HG02884 (cell line): ENCODE data around the gene OAT.

ENCODE experiments used
- ATAC-seq: cut with Tn5 transposase; IDR thresholded peaks from one replicate; pipeline ENCODE4 v1.9.1; 2021; ENCODE audit warnings: mild to moderate bottlenecking, moderate library complexity; ENCODE audit not compliant: unreplicated experiment

The OAT gene

DNA sequence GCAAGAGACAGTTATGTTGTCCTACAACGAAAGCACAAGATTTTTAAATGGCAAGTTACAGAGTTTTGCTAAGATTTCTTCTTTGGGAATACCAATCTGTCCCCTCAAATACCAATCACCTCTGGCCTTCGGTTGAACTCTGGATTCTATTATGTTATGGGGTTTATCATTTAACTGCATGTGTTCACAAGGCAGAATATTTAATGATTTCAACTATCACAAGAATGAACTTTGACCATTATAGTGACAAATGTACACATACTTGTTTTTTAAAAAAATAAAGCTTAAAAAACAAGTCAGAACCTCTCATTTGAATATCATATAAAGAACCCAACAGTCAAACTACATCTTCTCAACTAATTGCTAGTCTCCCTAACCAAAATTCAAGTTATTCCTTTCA lies 11.3 kb downstream of the OAT start:
- no peak for ATAC-seq

- no peak for ATAC-seq
Measured at GRCh38 chr10:124403548-124403947, 15.2 kb downstream of the OAT start.

DNA sequence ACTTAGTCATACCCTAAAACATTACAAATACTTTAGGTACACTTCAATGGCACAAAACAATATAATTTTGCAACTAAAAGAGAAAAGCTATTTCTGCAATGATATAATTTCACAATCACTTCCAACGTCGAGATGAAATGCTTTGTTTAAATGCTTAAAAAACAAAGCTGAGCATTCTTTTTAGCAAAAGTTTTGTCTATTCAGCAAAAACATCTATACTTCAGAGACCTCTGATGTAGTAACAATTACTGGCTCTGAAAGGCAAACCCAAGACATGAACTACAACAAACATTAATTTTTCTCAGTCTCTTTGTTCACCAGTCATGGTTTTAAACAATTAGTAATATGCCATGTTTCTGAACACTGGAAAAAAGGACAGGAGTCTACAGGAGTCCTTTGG lies 16.4 kb downstream of the OAT start:
- ATAC-seq, result no peak

- no peak for ATAC-seq
Measured at GRCh38 chr10:124401633-124402032, 17.1 kb downstream of the OAT start.

DNA sequence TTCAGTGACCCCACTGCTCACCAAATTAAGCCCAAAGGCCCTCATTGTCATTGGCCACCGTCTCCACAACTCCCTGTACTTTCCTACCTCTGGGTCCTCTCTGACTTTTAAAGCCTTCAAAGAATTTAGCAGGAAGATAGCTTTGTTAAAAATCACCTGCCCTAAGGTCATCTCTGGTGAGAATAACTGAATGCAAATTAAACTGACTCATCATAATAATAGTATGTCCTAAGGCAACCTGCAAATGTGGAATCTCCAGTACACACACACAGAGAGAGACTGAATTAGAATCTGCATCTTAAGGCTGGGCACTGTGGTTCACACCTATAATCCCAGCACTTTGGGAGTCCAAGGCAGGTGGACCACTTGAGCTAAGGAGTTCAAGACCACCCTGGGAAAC lies 24.1 kb downstream of the OAT start:
- no peak for ATAC-seq

DNA sequence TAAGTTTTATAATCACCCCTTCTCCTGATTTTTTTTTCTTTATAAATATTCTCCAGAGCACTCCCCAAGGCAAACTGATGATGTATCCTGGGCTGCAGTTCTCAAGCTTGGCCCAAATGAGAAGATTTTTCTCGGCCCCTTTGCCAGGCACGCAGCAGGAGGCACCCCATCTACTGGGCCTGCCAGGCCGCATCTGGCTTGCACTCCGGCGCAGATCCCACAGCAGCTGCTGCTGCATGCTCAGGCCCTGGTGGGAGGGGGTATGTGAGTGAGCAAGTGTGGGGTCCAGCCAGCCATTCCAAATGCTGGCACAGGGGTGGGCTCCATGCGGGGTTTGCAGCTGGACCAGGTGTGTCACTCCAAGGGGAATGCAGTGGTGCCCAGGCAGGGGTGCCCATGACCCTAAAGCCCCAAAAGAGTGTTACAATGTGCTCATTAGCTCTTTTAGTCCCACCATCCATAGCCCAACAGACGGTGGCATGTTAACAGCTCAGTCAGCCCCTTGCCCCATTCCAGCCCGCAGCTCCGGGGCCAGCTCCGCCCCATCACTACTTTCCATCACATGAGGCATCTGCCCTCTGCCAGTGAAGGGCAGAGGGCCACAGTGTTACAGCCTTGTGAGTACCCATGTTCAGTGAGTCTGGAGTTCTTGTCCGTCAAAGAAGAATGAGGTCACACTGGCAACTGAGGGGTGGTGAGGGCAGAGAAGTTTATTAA lies 25.9 kb downstream of the OAT start:
- ATAC-seq, result no peak

DNA sequence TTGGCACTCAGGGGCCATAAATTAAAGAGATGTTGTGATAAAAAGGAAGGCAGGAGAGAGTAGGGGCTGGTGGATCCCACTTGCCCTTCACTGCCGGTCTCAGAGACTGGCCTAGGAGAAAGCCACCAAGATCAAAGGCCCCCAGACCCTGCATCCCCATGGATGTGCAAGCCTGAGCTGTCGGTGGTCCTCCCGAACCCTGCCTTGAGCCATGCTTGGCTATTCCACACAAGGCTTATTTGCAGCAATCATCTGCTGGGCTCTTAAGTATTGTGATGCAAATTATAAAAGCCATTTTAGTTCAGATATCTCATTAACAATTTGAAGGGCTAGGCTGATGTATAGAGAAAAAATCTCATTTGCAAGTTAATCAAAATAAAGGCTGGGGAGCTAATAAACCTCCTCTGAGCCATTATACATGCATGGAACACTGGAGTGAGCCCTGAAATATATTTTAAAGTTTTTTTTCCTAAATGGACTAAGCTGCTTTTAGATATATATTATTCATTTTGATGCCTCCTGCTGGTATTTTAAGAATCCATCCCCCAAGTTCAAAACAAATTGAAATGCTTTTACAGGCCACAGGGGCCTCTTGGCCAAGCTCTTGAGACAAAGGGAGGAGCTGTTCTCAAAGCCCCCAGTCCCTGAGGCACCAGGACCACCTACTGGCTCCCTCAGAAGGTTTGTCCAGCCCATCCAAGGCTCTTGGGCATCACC lies 28.1 kb downstream of the OAT start:
- no peak for ATAC-seq

DNA sequence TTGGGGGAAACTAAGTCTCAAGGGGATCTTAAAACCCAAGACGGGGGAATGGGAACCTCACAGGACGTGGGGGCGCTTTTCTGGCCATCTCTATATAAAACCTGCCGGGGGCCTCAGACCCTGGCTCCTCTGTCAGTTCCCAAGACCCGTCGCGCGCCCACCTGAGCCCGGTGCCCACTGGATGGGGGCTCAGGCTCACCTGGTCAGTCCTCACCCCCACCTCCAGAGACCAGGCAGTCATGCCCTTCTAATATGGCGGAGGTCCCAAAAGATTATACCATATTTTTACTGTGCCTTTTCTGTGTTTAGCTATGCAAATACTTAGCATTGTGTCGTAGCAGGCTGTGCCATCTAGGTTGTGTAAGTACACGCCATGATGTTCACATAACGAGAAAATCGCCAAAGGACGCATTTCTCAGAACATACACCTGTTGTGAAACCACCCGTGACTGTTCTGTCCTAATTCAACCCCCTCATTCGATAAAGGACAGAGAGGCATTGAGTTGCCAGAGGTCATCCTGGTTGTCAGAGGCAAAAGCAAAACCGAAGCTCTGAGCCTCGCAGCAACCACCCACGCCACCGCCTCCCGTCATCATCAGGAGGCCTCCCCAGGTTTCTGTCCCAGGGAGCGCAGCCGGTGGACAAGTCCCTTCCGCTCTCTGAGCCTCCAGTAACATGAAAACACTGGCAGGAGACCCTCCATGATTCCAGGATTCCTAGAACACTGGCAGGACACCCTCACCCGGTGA lies 28.9 kb downstream of the OAT start:
- ATAC-seq, result no peak

DNA sequence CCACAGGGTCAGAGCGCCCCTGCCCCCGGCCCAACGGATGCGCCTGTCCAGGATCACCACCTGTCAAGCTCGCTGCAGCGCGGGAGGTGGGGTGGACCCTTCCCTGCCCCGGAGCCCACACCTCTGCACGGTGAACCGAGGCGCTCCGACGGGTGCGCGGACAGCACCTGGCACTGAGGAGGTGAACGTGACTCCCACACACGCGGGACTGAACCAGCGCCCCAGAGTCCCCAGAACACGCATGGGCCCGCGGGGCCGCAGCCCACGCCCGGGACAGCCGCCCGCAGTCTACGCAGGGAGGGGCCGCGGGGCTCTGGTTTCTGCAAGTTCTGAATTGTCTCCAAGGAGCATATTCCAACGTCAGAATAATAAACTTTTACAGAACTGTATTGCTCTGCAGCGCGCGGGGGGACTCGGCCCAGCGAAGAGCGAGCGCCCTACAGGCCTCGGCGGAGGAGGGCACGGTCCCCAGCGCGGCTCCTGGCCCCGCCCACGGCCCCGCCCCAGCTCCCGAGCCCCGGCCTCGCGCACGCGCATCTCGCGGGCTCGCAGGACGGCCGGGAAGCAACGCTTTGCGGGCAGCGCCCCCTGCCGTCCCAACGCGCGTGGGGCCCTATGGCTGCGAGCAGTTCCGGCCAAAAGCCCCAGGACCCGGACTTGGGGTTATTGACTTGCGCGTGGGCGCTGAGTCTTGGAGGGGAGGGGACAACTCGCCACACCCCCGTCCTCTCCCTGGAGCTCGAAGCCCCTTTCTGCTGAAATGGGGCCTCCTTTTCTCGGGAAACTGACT lies 29.7 kb downstream of the OAT start:
- ATAC-seq, result peak; percentile 84

GRCh38 chr10:124388476-124388822 lies 30.3 kb downstream of the OAT start:
- no peak for ATAC-seq

DNA sequence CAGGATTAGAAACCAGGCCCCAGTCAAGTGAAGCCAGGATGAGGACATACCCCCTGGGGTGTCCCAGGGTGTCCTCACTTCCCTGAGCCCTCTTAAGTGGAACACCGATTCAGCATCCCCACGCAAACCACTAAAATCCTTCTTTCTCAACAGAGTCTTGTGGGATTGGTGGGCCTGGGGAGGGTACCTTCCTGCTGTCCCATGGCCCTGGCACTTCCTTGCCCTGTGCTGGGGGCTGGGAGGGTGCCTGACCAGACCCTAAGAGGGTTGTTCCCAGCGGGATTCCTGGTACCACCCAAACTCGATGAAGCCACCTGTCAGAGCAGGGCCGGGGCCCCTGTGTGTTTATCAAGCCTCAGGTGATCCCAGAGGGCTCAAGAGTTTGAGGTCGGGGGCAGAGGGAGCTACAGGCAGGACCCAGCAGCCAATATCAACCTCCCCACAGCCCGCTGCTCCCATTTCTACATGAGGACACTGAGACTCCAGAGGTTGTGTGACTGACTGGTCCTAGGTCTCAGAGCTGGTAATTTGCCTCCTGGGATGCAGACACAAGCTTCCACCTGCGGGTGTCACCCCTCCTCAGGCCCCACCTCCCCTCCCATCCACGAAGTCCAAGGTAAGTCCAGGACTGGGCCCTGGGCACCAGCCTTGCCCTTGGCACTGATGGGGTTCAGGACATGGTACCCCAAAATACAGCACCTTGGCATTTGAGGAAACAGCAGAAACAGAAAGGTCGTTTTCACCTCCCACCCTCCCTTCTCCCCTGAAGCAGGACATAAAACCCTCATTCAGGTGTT lies 31.4 kb downstream of the OAT start:
- no peak for ATAC-seq

GRCh38 chr10:124386186-124387077 lies 32.3 kb downstream of the OAT start:
- no peak for ATAC-seq

GRCh38 chr10:124385627-124386185 lies 33.0 kb downstream of the OAT start:
- no peak for ATAC-seq

DNA sequence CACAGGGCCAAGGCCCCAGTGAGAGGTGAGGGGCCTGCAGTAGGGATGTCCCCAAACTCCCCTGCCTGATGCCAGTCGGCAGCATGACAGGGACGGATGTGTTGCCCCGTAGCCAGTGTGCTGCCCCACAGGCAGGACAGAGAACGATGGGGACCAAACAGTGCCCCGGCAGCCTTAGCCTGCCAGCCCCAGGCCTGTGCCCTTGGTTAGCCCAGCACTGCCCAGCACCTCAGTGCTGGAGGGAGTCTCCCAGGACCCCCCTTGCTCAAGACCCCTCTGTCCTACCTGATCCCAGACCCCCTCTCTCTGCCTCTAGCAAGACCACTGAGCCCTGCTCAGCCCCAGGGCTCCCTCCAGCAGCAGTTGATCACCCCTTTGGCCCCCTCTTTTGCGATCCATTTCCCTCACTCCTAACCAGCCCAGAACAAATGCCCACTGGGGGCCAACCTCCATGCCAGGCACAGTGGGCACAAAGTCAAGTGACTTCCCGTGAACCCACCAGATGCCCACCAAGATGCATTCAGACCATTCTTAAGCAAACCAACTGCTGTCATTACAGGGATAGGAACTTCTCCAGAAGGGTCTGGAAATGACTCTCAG lies 34.0 kb downstream of the OAT start:
- ATAC-seq, result no peak

- ATAC-seq, result no peak
Measured at GRCh38 chr10:124384172-124384571, 34.6 kb downstream of the OAT start.

DNA sequence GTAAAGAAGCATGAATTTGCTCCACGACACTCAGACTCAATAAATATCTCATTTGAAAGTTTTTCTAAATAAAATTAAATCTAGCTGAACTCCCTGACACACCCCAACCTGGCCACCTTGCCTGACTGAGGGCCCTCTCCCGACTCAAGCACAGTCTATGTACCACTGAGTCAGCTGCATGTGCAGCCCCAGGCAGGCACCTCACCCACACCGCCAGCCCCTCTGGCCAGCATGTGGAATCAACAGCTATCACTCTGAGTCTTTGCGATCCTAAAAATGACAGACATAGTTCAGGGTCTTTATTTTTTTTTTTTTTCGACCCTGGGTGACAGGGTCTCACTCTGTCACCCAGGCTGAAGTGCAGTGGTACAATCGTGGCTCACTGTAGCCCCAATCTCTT lies 35.2 kb downstream of the OAT start:
- no peak for ATAC-seq

GRCh38 chr10:124381011-124381611 lies 37.6 kb downstream of the OAT start:
- no peak for ATAC-seq

- no peak for ATAC-seq
Measured at GRCh38 chr10:124380256-124380995, 38.3 kb downstream of the OAT start.
